Measurements from ENCODE around the gene DDO.

DNA sequence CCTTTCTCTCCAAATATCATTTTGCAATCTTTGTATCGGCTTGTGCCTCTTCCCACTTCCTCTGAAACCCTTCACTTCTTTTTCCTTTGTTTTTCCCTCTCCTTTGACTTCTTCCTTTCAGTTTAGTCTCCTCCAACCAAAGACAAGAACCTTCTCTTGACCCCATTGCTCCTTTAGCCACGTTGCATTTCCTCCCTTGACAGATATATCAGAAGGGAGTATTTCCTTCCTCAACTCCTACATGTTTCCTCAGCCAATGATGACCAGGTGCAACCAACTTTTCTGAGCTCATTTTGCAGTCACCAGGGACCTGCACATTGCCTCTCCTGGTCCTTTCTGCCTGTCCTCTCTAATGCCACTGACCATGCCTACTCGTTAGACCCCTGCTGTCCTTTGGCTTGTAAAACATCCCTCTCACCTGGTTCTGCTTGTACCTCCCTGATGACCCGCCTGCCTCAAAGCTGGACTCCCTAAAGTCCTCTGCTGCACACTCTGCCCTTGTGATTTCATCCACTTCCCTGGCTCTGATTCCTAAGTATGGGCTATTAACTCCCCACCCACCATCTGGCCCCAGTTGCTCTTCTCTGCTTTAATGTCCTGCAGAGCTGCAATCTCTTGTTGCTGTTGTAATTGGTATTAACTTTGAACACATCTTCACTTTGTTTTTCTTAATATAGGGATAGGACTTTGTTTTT, 33.6 kb upstream of the DDO start:
- TF ChIP-seq, protein P1, sequence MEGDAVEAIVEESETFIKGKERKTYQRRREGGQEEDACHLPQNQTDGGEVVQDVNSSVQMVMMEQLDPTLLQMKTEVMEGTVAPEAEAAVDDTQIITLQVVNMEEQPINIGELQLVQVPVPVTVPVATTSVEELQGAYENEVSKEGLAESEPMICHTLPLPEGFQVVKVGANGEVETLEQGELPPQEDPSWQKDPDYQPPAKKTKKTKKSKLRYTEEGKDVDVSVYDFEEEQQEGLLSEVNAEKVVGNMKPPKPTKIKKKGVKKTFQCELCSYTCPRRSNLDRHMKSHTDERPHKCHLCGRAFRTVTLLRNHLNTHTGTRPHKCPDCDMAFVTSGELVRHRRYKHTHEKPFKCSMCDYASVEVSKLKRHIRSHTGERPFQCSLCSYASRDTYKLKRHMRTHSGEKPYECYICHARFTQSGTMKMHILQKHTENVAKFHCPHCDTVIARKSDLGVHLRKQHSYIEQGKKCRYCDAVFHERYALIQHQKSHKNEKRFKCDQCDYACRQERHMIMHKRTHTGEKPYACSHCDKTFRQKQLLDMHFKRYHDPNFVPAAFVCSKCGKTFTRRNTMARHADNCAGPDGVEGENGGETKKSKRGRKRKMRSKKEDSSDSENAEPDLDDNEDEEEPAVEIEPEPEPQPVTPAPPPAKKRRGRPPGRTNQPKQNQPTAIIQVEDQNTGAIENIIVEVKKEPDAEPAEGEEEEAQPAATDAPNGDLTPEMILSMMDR (IDR thresholded peaks at IDR 0.05) = no peak
- TF ChIP-seq POLR2A (IDR thresholded peaks at IDR 0.05) = no peak

Measured in thyroid gland (tissue), 4 donors.